H9 (cell line): ENCODE results near the gene MYO15B. TPM values are rescaled to one million over a fixed set of nuclear protein-coding genes. Genes with fewer than 3 reads are reported as not detected.

Source experiments
- DNase-seq: peaks from one replicate; pipeline ENCODE4 v3.0.0-alpha.2; 2017
- H2AFZ ChIP-seq: one replicate; pipeline ENCODE4 v1.6.1; 2013; ENCODE audit warnings: mild to moderate bottlenecking, low read length, control low read depth, moderate library complexity
- H2AK5ac ChIP-seq: 2 replicates; pipeline ENCODE4 v1.6.1; 2013; ENCODE audit warnings: low read length, control low read depth, mixed read lengths; ENCODE audit not compliant: insufficient read length
- H2BK120ac ChIP-seq: one replicate; pipeline ENCODE4 v1.6.1; 2013; ENCODE audit warnings: low read depth, mild to moderate bottlenecking, low read length, control low read depth, inconsistent platforms; ENCODE audit not compliant: poor library complexity, severe bottlenecking
- H2BK12ac ChIP-seq: 2 replicates; pipeline ENCODE4 v1.6.1; 2013; ENCODE audit warnings: low read length, control low read depth, mixed read lengths, low read depth; ENCODE audit not compliant: insufficient read length
- H2BK15ac ChIP-seq: 2 replicates; pipeline ENCODE4 v1.6.1; 2013; ENCODE audit warnings: low read depth, low read length, control low read depth
- H2BK20ac ChIP-seq: one replicate; pipeline ENCODE4 v1.6.1; 2013; ENCODE audit warnings: low read depth, mild to moderate bottlenecking, low read length, control low read depth, inconsistent platforms; ENCODE audit not compliant: poor library complexity, severe bottlenecking
- H2BK5ac ChIP-seq: 2 replicates; pipeline ENCODE4 v1.6.1; 2013; ENCODE audit warnings: low read length, control low read depth, mixed read lengths; ENCODE audit not compliant: insufficient read length
- H3K14ac ChIP-seq: 2 replicates; pipeline ENCODE4 v1.6.1; 2013; ENCODE audit warnings: low read length, control low read depth; ENCODE audit not compliant: insufficient read depth
- H3K18ac ChIP-seq: 2 replicates; pipeline ENCODE4 v1.6.1; 2013; ENCODE audit warnings: low read depth, mild to moderate bottlenecking, mixed read lengths, low read length, control low read depth; ENCODE audit not compliant: insufficient read length
- H3K23ac ChIP-seq: 2 replicates; pipeline ENCODE4 v1.6.1; 2013; ENCODE audit warnings: low read length, control low read depth, mixed read lengths, low read depth; ENCODE audit not compliant: insufficient read length
- H3K23me2 ChIP-seq: 2 replicates; pipeline ENCODE4 v1.6.1; 2013; ENCODE audit warnings: low read depth, mild to moderate bottlenecking, mixed read lengths, low read length, control low read depth; ENCODE audit not compliant: insufficient read length, poor library complexity, severe bottlenecking
- H3K27ac ChIP-seq: 2 replicates; pipeline ENCODE4 v1.5.1; 2013; ENCODE audit warnings: low read length, control low read depth, mixed read lengths, low read depth; ENCODE audit not compliant: insufficient read length
- H3K27me3 ChIP-seq: 2 replicates; pipeline ENCODE4 v1.6.1; 2013; ENCODE audit warnings: low read length, control low read depth, inconsistent platforms; ENCODE audit not compliant: insufficient read depth
- H3K4ac ChIP-seq: 2 replicates; pipeline ENCODE4 v1.6.1; 2013; ENCODE audit warnings: low read depth, mild to moderate bottlenecking, control low read depth, inconsistent platforms, low read length, moderate library complexity
- H3K4me1 ChIP-seq: 2 replicates; pipeline ENCODE4 v1.6.1; 2013; ENCODE audit warnings: low read length, control low read depth, inconsistent platforms; ENCODE audit not compliant: insufficient read depth
- H3K4me2 ChIP-seq: 2 replicates; pipeline ENCODE4 v1.6.1; 2013; ENCODE audit warnings: low read length, control low read depth, mixed read lengths; ENCODE audit not compliant: insufficient read length, insufficient read depth
- H3K56ac ChIP-seq: 2 replicates; pipeline ENCODE4 v1.6.1; 2013; ENCODE audit warnings: low read depth, mild to moderate bottlenecking, mixed read lengths, low read length, control low read depth; ENCODE audit not compliant: insufficient read length
- H3K79me1 ChIP-seq: 2 replicates; pipeline ENCODE4 v1.6.1; 2013; ENCODE audit warnings: low read depth, mild to moderate bottlenecking, moderate library complexity, low read length, control low read depth, inconsistent platforms; ENCODE audit not compliant: insufficient read depth, poor library complexity, severe bottlenecking
- H3K79me2 ChIP-seq: 2 replicates; pipeline ENCODE4 v1.6.1; 2013; ENCODE audit warnings: low read length, control low read depth, inconsistent platforms; ENCODE audit not compliant: insufficient read depth
- H3K9ac ChIP-seq: 2 replicates; pipeline ENCODE4 v1.6.1; 2013; ENCODE audit warnings: low read length, control low read depth, mixed read lengths; ENCODE audit not compliant: insufficient read length; ENCODE audit errors: extremely low read depth
- H3K9me3 ChIP-seq: one replicate; pipeline ENCODE4 v1.6.1; 2013; ENCODE audit warnings: low read depth, low read length, inconsistent platforms; ENCODE audit not compliant: control insufficient read depth
- H3T11ph ChIP-seq: one replicate; pipeline ENCODE4 v1.6.1; 2013; ENCODE audit warnings: mild to moderate bottlenecking, low read length, control low read depth, inconsistent platforms
- H4K20me1 ChIP-seq: one replicate; pipeline ENCODE4 v1.6.1; 2013; ENCODE audit not compliant: control insufficient read depth, insufficient read length, insufficient read depth
- H4K5ac ChIP-seq: 2 replicates; pipeline ENCODE4 v1.6.1; 2013; ENCODE audit warnings: low read depth, mild to moderate bottlenecking, mixed read lengths, low read length, control low read depth; ENCODE audit not compliant: insufficient read length
- H4K8ac ChIP-seq: replicated peaks from 2 replicates; pipeline ENCODE4 v1.6.1; 2013; ENCODE audit warnings: low read length, control low read depth, mixed read lengths, low read depth; ENCODE audit not compliant: insufficient read length
- H4K91ac ChIP-seq: 2 replicates; pipeline ENCODE4 v1.6.1; 2013; ENCODE audit warnings: low read depth, mild to moderate bottlenecking, moderate library complexity, mixed read lengths, low read length, control low read depth; ENCODE audit not compliant: insufficient read length
- H3K27ac Mint-ChIP-seq, 3 experiments: 2 replicates in 2 of 3; 3 replicates in 1 of 3; pipeline ENCODE4 v1.8.0; 2020 to 2021; ENCODE audit warnings: mixed read lengths in 3 of 3, mild to moderate bottlenecking in 1 of 3, moderate library complexity in 1 of 3
- H3K27me3 Mint-ChIP-seq: 2 replicates; pipeline ENCODE4 v1.8.0; 2021; ENCODE audit warnings: low read depth, mild to moderate bottlenecking, moderate library complexity, mixed read lengths
- H3K36me3 Mint-ChIP-seq, 3 experiments: 2 replicates in 2 of 3; 3 replicates in 1 of 3; pipeline ENCODE4 v1.8.0; 2020 to 2021; ENCODE audit warnings: low read depth in 3 of 3, mixed read lengths in 3 of 3; ENCODE audit not compliant: insufficient read depth in 1 of 3
- H3K4me1 Mint-ChIP-seq, 2 experiments: 2 replicates each; pipeline ENCODE4 v1.8.0; 2020; ENCODE audit warnings: mixed read lengths in 2 of 2
- H3K4me3 Mint-ChIP-seq, 2 experiments: 2 replicates in 1 of 2; 3 replicates in 1 of 2; pipeline ENCODE4 v1.8.0; 2020 to 2021; ENCODE audit warnings: mild to moderate bottlenecking in 2 of 2, mixed read lengths in 2 of 2, moderate library complexity in 1 of 2
- H3K9me3 Mint-ChIP-seq, 2 experiments: 2 replicates in 1 of 2; 3 replicates in 1 of 2; pipeline ENCODE4 v1.8.0; 2020; ENCODE audit warnings: mild to moderate bottlenecking in 2 of 2, mixed read lengths in 2 of 2, moderate library complexity in 1 of 2
- CTCF ChIP-seq: fragments of 200-600 bp; sonication (generic); conservative IDR thresholded peaks from 3 replicates; pipeline ENCODE4 v1.8.0; 2021; ENCODE audit warnings: antibody characterized with exemption, mild to moderate bottlenecking
- WGBS: extraction: QIAGEN DNeasy Blood & Tissue Kit; methylation state at CpG from one replicate; pipeline ENCODE4 v1.1.7; 2013; ENCODE audit warnings: missing lambda C conversion rate, low lambda C conversion rate, mixed read lengths; ENCODE audit not compliant: insufficient read length; ENCODE audit errors: extremely low coverage; 5-methylcytosine and 5-hydroxymethylcytosine counted together
- total RNA-seq: library from RNA; stranded (reverse); gene quantifications from 2 replicates; pipeline ENCODE4 v1.2.1, GENCODE V29; 2021

The MYO15B gene
- total RNA-seq, 1 experiment from 2014 or later, result 41.9 TPM

DNA sequence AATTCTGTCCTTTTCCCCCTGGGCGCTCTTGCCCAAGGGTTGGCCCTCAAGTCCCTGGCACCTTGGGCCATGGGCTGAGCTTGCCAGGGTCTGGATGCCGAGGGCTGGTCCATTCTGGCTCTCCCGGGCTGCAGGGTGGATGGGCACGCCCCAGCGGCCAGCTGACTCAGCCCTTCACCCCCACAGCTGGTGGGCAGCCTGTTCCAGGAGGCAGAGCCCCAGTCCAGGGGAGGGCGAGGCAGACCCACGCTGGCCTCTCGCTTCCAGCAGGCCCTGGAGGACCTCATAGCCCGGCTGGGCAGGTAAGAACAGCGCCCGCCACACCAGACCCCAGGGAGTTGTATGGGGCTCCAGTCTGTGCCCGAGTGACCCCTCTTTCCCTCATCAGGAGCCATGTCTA lies 15.0 kb downstream of the MYO15B start:
- no peaks in the 10 kb centered on the region for H3K23me2 ChIP-seq
- no peaks in the 10 kb centered on the region for H3K79me2 ChIP-seq
- no peak overlapping the region for H3K4ac ChIP-seq
- Mint-ChIP-seq H3K9me3 (no peaks in the 10 kb centered on the region), H3K27me3 (peaks cover 2% of the 10 kb centered on the region), H3K4me3 (no peak overlapping the region), H3K27ac (no peak overlapping the region), H3K4me1 (no peaks in the 10 kb centered on the region), H3K36me3 (no peaks in the 10 kb centered on the region)
- no peaks in the 10 kb centered on the region for H3K27me3 ChIP-seq
- H3K56ac ChIP-seq, result no peak overlapping the region
- H2AK5ac ChIP-seq, result no peak overlapping the region
- no peak for TF ChIP-seq CTCF
- H3T11ph ChIP-seq, result no peak overlapping the region
- no peak overlapping the region for H2BK15ac ChIP-seq
- no CpG with 5 or more reads among the region's 12 CpGs for WGBS
- no peak overlapping the region for H3K9ac ChIP-seq
- no peak overlapping the region for H2BK20ac ChIP-seq
- H3K14ac ChIP-seq, result no peak overlapping the region; the same call in 1 of the 2 replicates
- no peak overlapping the region for H3K27ac ChIP-seq
- H3K4me1 ChIP-seq, result no peaks in the 10 kb centered on the region
- H4K5ac ChIP-seq, result no peak overlapping the region
- H3K79me1 ChIP-seq, result no peaks in the 10 kb centered on the region
- no peak overlapping the region for H2BK12ac ChIP-seq
- H4K20me1 ChIP-seq, result no peaks in the 10 kb centered on the region
- H3K9me3 ChIP-seq, result no peaks in the 10 kb centered on the region
- H3K23ac ChIP-seq, result no peak overlapping the region
- peak; percentile 28 for DNase-seq
- H4K91ac ChIP-seq, result no peak overlapping the region
- no peak overlapping the region for H2AFZ ChIP-seq
- no peak overlapping the region for H4K8ac ChIP-seq
- no peak overlapping the region for H3K18ac ChIP-seq
- H2BK120ac ChIP-seq, result no peak overlapping the region
- no peak overlapping the region for H3K4me2 ChIP-seq
- H2BK5ac ChIP-seq, result no peak overlapping the region
